ENCODE measurements around the gene DLL4.

DLL4 gene

DNA sequence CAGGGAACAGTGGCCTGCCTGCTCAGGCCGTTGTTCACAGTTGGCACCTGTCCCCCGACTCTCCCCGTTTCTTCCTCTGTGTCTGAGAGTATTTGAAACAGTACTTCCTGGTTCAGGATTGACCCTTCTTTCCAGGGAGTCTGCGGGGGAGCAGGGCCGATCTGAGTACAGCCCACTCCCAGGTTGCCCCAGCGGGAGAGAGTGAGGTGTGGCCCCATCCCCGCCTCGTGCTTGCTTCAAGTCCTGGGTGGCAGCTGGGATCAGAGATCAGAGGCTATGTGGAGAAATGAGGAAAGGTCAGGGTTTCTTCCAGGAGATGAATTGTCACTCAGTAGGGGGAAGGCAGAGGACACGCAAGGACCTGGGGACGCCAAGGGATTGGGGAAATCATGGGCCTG lies 6.5 kb upstream of the DLL4 start:
- H3K27me3 ChIP-seq (ENCODE audit: insufficient read depth, low read depth, severe bottlenecking), result no peaks in the 10 kb centered on the region
- TF ChIP-seq CTCF (IDR thresholded peaks at IDR 0.05; ENCODE audit: low read depth, low read length), result no peak
- no peaks in the 10 kb centered on the region for H3K9me3 ChIP-seq (ENCODE audit: severe bottlenecking)
- no peaks in the 10 kb centered on the region for H3K36me3 ChIP-seq
- no peak for DNase-seq
- H3K4me3 ChIP-seq (ENCODE audit: low read depth, low read length), result no peak overlapping the region
- H3K27ac ChIP-seq, result no peak overlapping the region

DNA sequence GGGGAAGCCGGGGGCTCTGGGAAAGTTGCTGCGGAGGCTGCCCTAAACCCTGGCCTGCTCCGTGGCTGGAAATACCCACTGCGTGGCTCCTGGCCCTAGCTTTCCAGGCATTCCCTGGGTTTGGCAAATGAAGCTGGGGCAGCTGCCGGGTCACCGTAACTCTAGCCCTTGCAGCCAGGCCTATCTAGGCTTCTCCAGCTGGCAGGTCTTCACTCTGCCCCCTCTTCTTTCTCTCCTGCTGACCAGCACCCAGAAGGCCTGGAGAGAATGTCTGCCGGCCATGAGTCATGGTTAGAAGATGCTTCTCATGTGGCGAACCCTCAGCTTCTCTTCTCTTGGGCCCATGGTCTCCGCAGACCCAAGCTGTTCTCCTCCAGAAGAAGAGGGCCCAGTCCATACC lies 5.6 kb upstream of the DLL4 start:
- no peaks in the 10 kb centered on the region for H3K27me3 ChIP-seq (ENCODE audit: insufficient read depth, low read depth, severe bottlenecking)
- no peaks in the 10 kb centered on the region for H3K9me3 ChIP-seq (ENCODE audit: severe bottlenecking)
- TF ChIP-seq CTCF (IDR thresholded peaks at IDR 0.05; ENCODE audit: low read depth, low read length), result no peak
- no peaks in the 10 kb centered on the region for H3K36me3 ChIP-seq
- no peak overlapping the region for H3K4me3 ChIP-seq (ENCODE audit: low read depth, low read length)
- DNase-seq, result no peak
- H3K27ac ChIP-seq, result no peak overlapping the region

GRCh38 chr15:40925495-40925862 lies 3.7 kb upstream of the DLL4 start:
- no peak for TF ChIP-seq CTCF (IDR thresholded peaks at IDR 0.05; ENCODE audit: low read depth, low read length)
- Histone ChIP-seq H3K4me3 (ENCODE audit: low read depth, low read length) (no peak overlapping the region), H3K27ac (peak overlapping the region; percentile 89)

GRCh38 chr15:40925863-40926658 lies 3.1 kb upstream of the DLL4 start:
- no peaks in the 10 kb centered on the region for H3K27me3 ChIP-seq (ENCODE audit: insufficient read depth, low read depth, severe bottlenecking)
- no peaks in the 10 kb centered on the region for H3K9me3 ChIP-seq (ENCODE audit: severe bottlenecking)
- peak; percentile 66 for DNase-seq
- peak overlapping the region; percentile 89 for H3K27ac ChIP-seq
- H3K4me3 ChIP-seq (ENCODE audit: low read depth, low read length), result peak overlapping the region; percentile 6; the same call in 1 of the 2 replicates
- H3K36me3 ChIP-seq, result no peaks in the 10 kb centered on the region
- no peak for TF ChIP-seq CTCF (IDR thresholded peaks at IDR 0.05; ENCODE audit: low read depth, low read length)

More at GRCh38 chr15:40925495-40925862, 3.7 kb upstream of the DLL4 start:
- H3K9me3 ChIP-seq (ENCODE audit: severe bottlenecking), result no peaks in the 10 kb centered on the region
- H3K27me3 ChIP-seq (ENCODE audit: insufficient read depth, low read depth, severe bottlenecking), result no peaks in the 10 kb centered on the region
- H3K36me3 ChIP-seq, result no peaks in the 10 kb centered on the region
- DNase-seq, result no peak

GRCh38 chr15:40926659-40927494 lies 2.3 kb upstream of the DLL4 start:
- H3K4me3 ChIP-seq (ENCODE audit: low read depth, low read length), result peak overlapping the region; percentile 78
- H3K27me3 ChIP-seq (ENCODE audit: insufficient read depth, low read depth, severe bottlenecking), result no peaks in the 10 kb centered on the region
- H3K36me3 ChIP-seq, result peaks cover under 1% of the 10 kb centered on the region; the same call in 1 of the 2 replicates
- TF ChIP-seq CTCF (IDR thresholded peaks at IDR 0.05; ENCODE audit: low read depth, low read length), result no peak
- no peaks in the 10 kb centered on the region for H3K9me3 ChIP-seq (ENCODE audit: severe bottlenecking)
- peak overlapping the region; percentile 89 for H3K27ac ChIP-seq
- DNase-seq, result no peak

All from WERI-Rb-1 (cell line).